Fibroblast of the aortic adventitia (primary cell): Measurements from ENCODE around the gene ATP8A2. TPM values are rescaled to one million over a fixed set of nuclear protein-coding genes. Genes with fewer than 3 reads are reported as not detected.

Experiments
- DNase-seq: peaks from one replicate; pipeline ENCODE4 v3.0.0-alpha.2; 2010; ENCODE audit warnings: low read depth
- H3K4me3 ChIP-seq: 2 replicates; pipeline ENCODE4 v1.5.1; 2011; ENCODE audit warnings: low read depth, mild to moderate bottlenecking, control low read depth, low read length, moderate library complexity
- CTCF ChIP-seq: IDR thresholded peaks from 2 replicates; pipeline ENCODE4 v1.5.1; 2011; ENCODE audit warnings: mild to moderate bottlenecking, low read length, control low read depth, inconsistent platforms; ENCODE audit not compliant: insufficient read depth
- total RNA-seq: library from RNA; depleted of rRNA; stranded (reverse); fragments of >200 nt; gene quantifications from 2 replicates; pipeline ENCODE4 v1.2.3, GENCODE V29; 2012; ENCODE audit warnings: low replicate concordance

ATP8A2 gene
- total RNA-seq, 1 donor, result under 0.01 TPM

GRCh38 chr13:25371158-25371874 lies 458 bp upstream of the ATP8A2 start:
- TF ChIP-seq CTCF, result no peak
- H3K4me3 ChIP-seq, result peak overlapping the region; percentile 31
- DNase-seq, result no peak

GRCh38 chr13:25372284-25373081 lies 709 bp downstream of the ATP8A2 start:
- DNase-seq, result no peak
- peak overlapping the region; percentile 55 for H3K4me3 ChIP-seq
- TF ChIP-seq CTCF, result no peak

- H3K4me3 ChIP-seq, result no peak overlapping the region
- TF ChIP-seq CTCF, result peak; percentile 74
- peak; percentile 58 for DNase-seq
Measured at GRCh38 chr13:25375727-25376358, 4.1 kb downstream of the ATP8A2 start.

GRCh38 chr13:25377244-25377962 lies 5.6 kb downstream of the ATP8A2 start:
- DNase-seq, result no peak
- TF ChIP-seq CTCF, result no peak
- H3K4me3 ChIP-seq, result no peak overlapping the region

GRCh38 chr13:25378528-25378927 lies 6.8 kb downstream of the ATP8A2 start:
- no peak for DNase-seq
- TF ChIP-seq CTCF, result no peak
- no peak overlapping the region for H3K4me3 ChIP-seq

GRCh38 chr13:25379011-25379410 lies 7.2 kb downstream of the ATP8A2 start:
- no peak for TF ChIP-seq CTCF
- no peak for DNase-seq
- no peak overlapping the region for H3K4me3 ChIP-seq
